WTC11 (cell line): ENCODE measurements around the gene ERAP2.

ENCODE experiments used
- ESRRA ChIP-seq: sonication (generic); formaldehyde crosslinking; IDR thresholded peaks from 2 replicates; pipeline ENCODE4 v1.8.1; 2022; ENCODE audit warnings: mild to moderate bottlenecking, missing genetic modification reagents, borderline replicate concordance
- FOXJ3 ChIP-seq: sonication (generic); formaldehyde crosslinking; IDR thresholded peaks from 2 replicates; pipeline ENCODE4 v1.9.0; 2021; ENCODE audit warnings: missing genetic modification reagents, mild to moderate bottlenecking, borderline replicate concordance
- FOXP1 ChIP-seq: sonication (generic); formaldehyde crosslinking; IDR thresholded peaks from 2 replicates; pipeline ENCODE4 v1.8.0; 2022; ENCODE audit warnings: missing genetic modification reagents, mild to moderate bottlenecking, moderate library complexity, borderline replicate concordance
- GABPB1 ChIP-seq: sonication (generic); formaldehyde crosslinking; IDR thresholded peaks from 2 replicates; pipeline ENCODE4 v1.8.1; 2023; ENCODE audit warnings: mild to moderate bottlenecking, missing genetic modification reagents
- RELA ChIP-seq: sonication (generic); formaldehyde crosslinking; IDR thresholded peaks from 2 replicates; pipeline ENCODE4 v1.8.1; 2022; ENCODE audit warnings: missing genetic modification reagents, mild to moderate bottlenecking, borderline replicate concordance
- TP53 ChIP-seq: sonication (generic); formaldehyde crosslinking; IDR thresholded peaks from 2 replicates; pipeline ENCODE4 v1.8.1; 2023; ENCODE audit warnings: mild to moderate bottlenecking, missing genetic modification reagents
- ZNF121 ChIP-seq: sonication (generic); formaldehyde crosslinking; IDR thresholded peaks from 2 replicates; pipeline ENCODE4 v1.8.0; 2023; ENCODE audit warnings: missing genetic modification reagents
- TF ChIP-seq, protein P1 (sequence below): sonication (generic); formaldehyde crosslinking; IDR thresholded peaks from 2 replicates; pipeline ENCODE4 v1.8.1; 2022; ENCODE audit warnings: missing genetic modification reagents, borderline replicate concordance
- TF ChIP-seq, protein P2 (sequence below): fragments of 200-600 bp; IDR thresholded peaks from 2 replicates; pipeline ENCODE4 v1.8.0; 2022; ENCODE audit warnings: antibody characterized with exemption
- TF ChIP-seq, protein P3 (sequence below): fragments of 250-450 bp; sonication (Bioruptor Pico); IDR thresholded peaks from 2 replicates; pipeline ENCODE4 v2.1.2; 2022; ENCODE audit warnings: mild to moderate bottlenecking, moderate library complexity
- TF ChIP-seq, protein P4 (sequence below): sonication (generic); formaldehyde crosslinking; IDR thresholded peaks from 2 replicates; pipeline ENCODE4 v1.8.0; 2023; ENCODE audit warnings: missing genetic modification reagents
- TF ChIP-seq, protein P5 (sequence below): sonication (generic); formaldehyde crosslinking; IDR thresholded peaks from 2 replicates; pipeline ENCODE4 v1.8.0; 2022; ENCODE audit warnings: mild to moderate bottlenecking, missing genetic modification reagents
- TF ChIP-seq, protein P6 (sequence below): sonication (generic); formaldehyde crosslinking; IDR thresholded peaks from 2 replicates; pipeline ENCODE4 v1.8.1; 2022; ENCODE audit warnings: low read depth, mild to moderate bottlenecking, moderate library complexity, missing genetic modification reagents, borderline replicate concordance

DNA sequence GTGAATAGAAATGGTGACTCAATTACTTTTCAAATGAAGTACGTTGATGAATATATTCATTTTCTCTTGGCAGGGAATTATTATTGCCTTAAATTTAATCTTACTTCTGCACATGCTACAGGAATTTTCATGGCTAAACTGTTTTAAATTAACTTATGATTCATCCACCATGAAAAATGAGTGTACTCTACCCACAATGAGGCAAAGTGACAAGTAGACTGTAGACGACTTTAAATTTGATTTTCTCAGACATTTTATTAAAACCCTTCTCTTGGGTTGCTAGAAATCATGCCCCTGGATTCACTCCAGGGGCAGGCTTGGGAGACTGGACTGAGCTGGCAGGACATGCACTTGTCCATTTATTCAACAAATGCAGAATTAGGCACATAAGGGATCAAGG lies 23.5 kb upstream of the ERAP2 start:
- TF ChIP-seq FOXP1 (CRISPR knock-in tag) (no peak), ESRRA (CRISPR knock-in tag) (no peak), RELA (CRISPR knock-in tag) (no peak), TP53 (CRISPR knock-in tag) (no peak), ZNF121 (CRISPR knock-in tag) (no peak), FOXJ3 (CRISPR knock-in tag) (no peak), GABPB1 (CRISPR knock-in tag) (no peak)
- TF ChIP-seq, protein P1, sequence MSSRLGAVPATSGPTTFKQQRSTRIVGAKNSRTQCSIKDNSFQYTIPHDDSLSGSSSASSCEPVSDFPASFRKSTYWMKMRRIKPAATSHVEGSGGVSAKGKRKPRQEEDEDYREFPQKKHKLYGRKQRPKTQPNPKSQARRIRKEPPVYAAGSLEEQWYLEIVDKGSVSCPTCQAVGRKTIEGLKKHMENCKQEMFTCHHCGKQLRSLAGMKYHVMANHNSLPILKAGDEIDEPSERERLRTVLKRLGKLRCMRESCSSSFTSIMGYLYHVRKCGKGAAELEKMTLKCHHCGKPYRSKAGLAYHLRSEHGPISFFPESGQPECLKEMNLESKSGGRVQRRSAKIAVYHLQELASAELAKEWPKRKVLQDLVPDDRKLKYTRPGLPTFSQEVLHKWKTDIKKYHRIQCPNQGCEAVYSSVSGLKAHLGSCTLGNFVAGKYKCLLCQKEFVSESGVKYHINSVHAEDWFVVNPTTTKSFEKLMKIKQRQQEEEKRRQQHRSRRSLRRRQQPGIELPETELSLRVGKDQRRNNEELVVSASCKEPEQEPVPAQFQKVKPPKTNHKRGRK (CRISPR knock-in tag): no peak
- TF ChIP-seq, protein P2, sequence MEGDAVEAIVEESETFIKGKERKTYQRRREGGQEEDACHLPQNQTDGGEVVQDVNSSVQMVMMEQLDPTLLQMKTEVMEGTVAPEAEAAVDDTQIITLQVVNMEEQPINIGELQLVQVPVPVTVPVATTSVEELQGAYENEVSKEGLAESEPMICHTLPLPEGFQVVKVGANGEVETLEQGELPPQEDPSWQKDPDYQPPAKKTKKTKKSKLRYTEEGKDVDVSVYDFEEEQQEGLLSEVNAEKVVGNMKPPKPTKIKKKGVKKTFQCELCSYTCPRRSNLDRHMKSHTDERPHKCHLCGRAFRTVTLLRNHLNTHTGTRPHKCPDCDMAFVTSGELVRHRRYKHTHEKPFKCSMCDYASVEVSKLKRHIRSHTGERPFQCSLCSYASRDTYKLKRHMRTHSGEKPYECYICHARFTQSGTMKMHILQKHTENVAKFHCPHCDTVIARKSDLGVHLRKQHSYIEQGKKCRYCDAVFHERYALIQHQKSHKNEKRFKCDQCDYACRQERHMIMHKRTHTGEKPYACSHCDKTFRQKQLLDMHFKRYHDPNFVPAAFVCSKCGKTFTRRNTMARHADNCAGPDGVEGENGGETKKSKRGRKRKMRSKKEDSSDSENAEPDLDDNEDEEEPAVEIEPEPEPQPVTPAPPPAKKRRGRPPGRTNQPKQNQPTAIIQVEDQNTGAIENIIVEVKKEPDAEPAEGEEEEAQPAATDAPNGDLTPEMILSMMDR: no peak
- TF ChIP-seq, protein P3, sequence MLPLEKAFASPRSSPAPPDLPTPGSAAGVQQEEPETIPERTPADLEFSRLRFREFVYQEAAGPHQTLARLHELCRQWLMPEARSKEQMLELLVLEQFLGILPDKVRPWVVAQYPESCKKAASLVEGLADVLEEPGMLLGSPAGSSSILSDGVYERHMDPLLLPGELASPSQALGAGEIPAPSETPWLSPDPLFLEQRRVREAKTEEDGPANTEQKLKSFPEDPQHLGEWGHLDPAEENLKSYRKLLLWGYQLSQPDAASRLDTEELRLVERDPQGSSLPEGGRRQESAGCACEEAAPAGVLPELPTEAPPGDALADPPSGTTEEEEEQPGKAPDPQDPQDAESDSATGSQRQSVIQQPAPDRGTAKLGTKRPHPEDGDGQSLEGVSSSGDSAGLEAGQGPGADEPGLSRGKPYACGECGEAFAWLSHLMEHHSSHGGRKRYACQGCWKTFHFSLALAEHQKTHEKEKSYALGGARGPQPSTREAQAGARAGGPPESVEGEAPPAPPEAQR (CRISPR knock-in tag): no peak
- TF ChIP-seq, protein P4, sequence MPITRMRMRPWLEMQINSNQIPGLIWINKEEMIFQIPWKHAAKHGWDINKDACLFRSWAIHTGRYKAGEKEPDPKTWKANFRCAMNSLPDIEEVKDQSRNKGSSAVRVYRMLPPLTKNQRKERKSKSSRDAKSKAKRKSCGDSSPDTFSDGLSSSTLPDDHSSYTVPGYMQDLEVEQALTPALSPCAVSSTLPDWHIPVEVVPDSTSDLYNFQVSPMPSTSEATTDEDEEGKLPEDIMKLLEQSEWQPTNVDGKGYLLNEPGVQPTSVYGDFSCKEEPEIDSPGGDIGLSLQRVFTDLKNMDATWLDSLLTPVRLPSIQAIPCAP (CRISPR knock-in tag): no peak
- TF ChIP-seq, protein P5, sequence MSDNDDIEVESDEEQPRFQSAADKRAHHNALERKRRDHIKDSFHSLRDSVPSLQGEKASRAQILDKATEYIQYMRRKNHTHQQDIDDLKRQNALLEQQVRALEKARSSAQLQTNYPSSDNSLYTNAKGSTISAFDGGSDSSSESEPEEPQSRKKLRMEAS: no peak
- TF ChIP-seq, protein P6, sequence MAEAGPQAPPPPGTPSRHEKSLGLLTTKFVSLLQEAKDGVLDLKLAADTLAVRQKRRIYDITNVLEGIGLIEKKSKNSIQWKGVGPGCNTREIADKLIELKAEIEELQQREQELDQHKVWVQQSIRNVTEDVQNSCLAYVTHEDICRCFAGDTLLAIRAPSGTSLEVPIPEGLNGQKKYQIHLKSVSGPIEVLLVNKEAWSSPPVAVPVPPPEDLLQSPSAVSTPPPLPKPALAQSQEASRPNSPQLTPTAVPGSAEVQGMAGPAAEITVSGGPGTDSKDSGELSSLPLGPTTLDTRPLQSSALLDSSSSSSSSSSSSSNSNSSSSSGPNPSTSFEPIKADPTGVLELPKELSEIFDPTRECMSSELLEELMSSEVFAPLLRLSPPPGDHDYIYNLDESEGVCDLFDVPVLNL: no peak
